CD4-positive, alpha-beta T cell (primary cell): Measurements from ENCODE around the gene SUCO. TPM values are rescaled to one million over a fixed set of nuclear protein-coding genes. Genes with fewer than 3 reads are reported as not detected.
A peak's percentile ranks its signal among the peaks of the same experiment; 100 is the strongest.

Source experiments
- ATAC-seq: fragments of 200-7000 bp; cut with Tn5 transposase; one replicate; pipeline ENCODE4 v1.10.0; 2022; ENCODE audit warnings: mild to moderate bottlenecking; ENCODE audit not compliant: poor library complexity
- CTCF ChIA-PET: fragments of 350-600 bp; sonication (Branson Sonifier 250); formaldehyde crosslinking; loops from one replicate; lab custom pipeline; 2021; ENCODE audit warnings: antibody characterized with exemption, inconsistent platforms; lab: Charles Lee
- POLR2A ChIA-PET: fragments of 350-600 bp; sonication (Branson Sonifier 250); formaldehyde crosslinking; loops from one replicate; lab custom pipeline; 2021; ENCODE audit warnings: antibody characterized with exemption, inconsistent platforms; lab: Charles Lee
- DNase-seq, 14 experiments: peaks; one replicate each; pipeline ENCODE4 v3.0.0-alpha.2; 2013 to 2020; ENCODE audit warnings: mixed read lengths in 2 of 14
- H3K27ac ChIP-seq, 2 donors: one replicate each; pipeline versions ENCODE4 v1.5.1 to v1.7.0; 2013; ENCODE audit warnings: low read length in 2 of 2, low read depth in 1 of 2, mild to moderate bottlenecking in 1 of 2
- H3K27me3 ChIP-seq, 2 experiments: 1 replicate in 1 of 2; 2 replicates in 1 of 2; pipeline versions ENCODE4 v1.6.1 to v1.7.0; 2013; ENCODE audit warnings: low read length in 2 of 2, control low read depth in 1 of 2, mild to moderate bottlenecking in 1 of 2, moderate library complexity in 1 of 2; ENCODE audit not compliant: insufficient read depth in 2 of 2, control insufficient read depth in 1 of 2
- H3K36me3 ChIP-seq: one replicate; pipeline ENCODE4 v1.6.1; 2013; ENCODE audit warnings: low read length, control low read depth; ENCODE audit not compliant: insufficient read depth
- H3K4me1 ChIP-seq: one replicate; pipeline ENCODE4 v1.6.1; 2013; ENCODE audit warnings: low read length, control low read depth; ENCODE audit not compliant: insufficient read depth
- H3K4me3 ChIP-seq: one replicate; pipeline ENCODE4 v1.5.1; 2013; ENCODE audit warnings: mild to moderate bottlenecking, low read length, moderate library complexity
- H3K9me3 ChIP-seq, 2 experiments: 1 replicate in 1 of 2; 2 replicates in 1 of 2; pipeline versions ENCODE4 v1.6.1 to v1.7.0; 2013; ENCODE audit warnings: low read length in 2 of 2, mild to moderate bottlenecking in 2 of 2, control low read depth in 1 of 2, moderate library complexity in 1 of 2; ENCODE audit not compliant: control insufficient read depth in 1 of 2, insufficient read depth in 1 of 2
- H3K27ac Mint-ChIP-seq: one replicate; pipeline ENCODE4 v1.8.0; 2020; ENCODE audit warnings: mixed read lengths
- H3K27me3 Mint-ChIP-seq: one replicate; pipeline ENCODE4 v1.8.0; 2021; ENCODE audit warnings: mixed read lengths
- H3K36me3 Mint-ChIP-seq: one replicate; pipeline ENCODE4 v1.8.0; 2021; ENCODE audit warnings: low read depth, mixed read lengths
- H3K4me1 Mint-ChIP-seq: one replicate; pipeline ENCODE4 v1.8.0; 2021; ENCODE audit warnings: low read depth, mixed read lengths
- H3K4me3 Mint-ChIP-seq: one replicate; pipeline ENCODE4 v1.8.0; 2020; ENCODE audit warnings: mild to moderate bottlenecking, mixed read lengths
- H3K9me3 Mint-ChIP-seq: one replicate; pipeline ENCODE4 v1.8.0; 2020; ENCODE audit warnings: mixed read lengths
- CTCF ChIP-seq: fragments of 200-600 bp; IDR thresholded peaks from one replicate; pipeline ENCODE4 v1.8.0; 2022; ENCODE audit warnings: antibody characterized with exemption, mild to moderate bottlenecking
- intact Hi-C, 2 experiments: fragments of 100-400 bp; cut with DNase I in 1 of 2; cut with micrococcal nuclease in 1 of 2; formaldehyde crosslinking; loops; one replicate each; pipeline versions ENCODE4 v1.15.1 to v1.9.0; 2023 to 2025; cut with DNase I, micrococcal nuclease
- total RNA-seq, 174 experiments: library from RNA in 2 of 174; stranded (reverse) in 2 of 174; gene quantifications; one replicate each; pipeline ENCODE4 v1.2.3 and lab custom pipeline; 2021 to 2026

The SUCO gene
- total RNA-seq, 2 experiments from 2014 or later = 93.1 to 104 TPM

GRCh38 chr1:172533513-172534151 is 682 bp downstream of the SUCO start:
- ChIA-PET POLR2A (interaction anchor here (0.7 to 1.8 kb wide), 24 partner anchors 11 to 1625 kb away, joined by 3 to 28 read pairs (median 5); partner anchors contain the start of genes GAS5, KLHL20, METTL13 and PRDX6), CTCF (no interaction called here)
- peaks cover 7% of the 10 kb centered on the region for H3K4me1 ChIP-seq
- Mint-ChIP-seq H3K9me3 (no peaks in the 10 kb centered on the region), H3K36me3 (peaks cover 19% of the 10 kb centered on the region), H3K4me1 (peaks cover 56% of the 10 kb centered on the region), H3K27me3 (peaks cover 5% of the 10 kb centered on the region), H3K27ac (peak overlapping the region; percentile 99), H3K4me3 (peak overlapping the region; percentile 99)
- ATAC-seq = peak; percentile 1
- no peaks in the 10 kb centered on the region for H3K36me3 ChIP-seq
- no peak for TF ChIP-seq CTCF
- H3K27me3 ChIP-seq = peaks cover 0 to 2% of the 10 kb centered on the region in 2 experiments
- H3K9me3 ChIP-seq = no peaks in the 10 kb centered on the region
- intact Hi-C loops = loop anchor here (1.0 to 10.0 kb wide), 12 partner anchors 91 to 1631 kb away; partner anchors contain the start of genes METTL13 (in 2 of the 2), PIGC (in 2 of the 2), CENPL (in 1 of the 2) and DARS2 (in 1 of the 2)
- peak overlapping the region; percentile 89 for H3K4me3 ChIP-seq
- peak in 12 of 14 experiments; percentile 5 to 73 (median 18) for DNase-seq
- peak overlapping the region; percentile 97 to 99 for H3K27ac ChIP-seq

- H3K36me3 ChIP-seq = no peaks in the 10 kb centered on the region
- no peak for DNase-seq
- H3K4me1 ChIP-seq = peaks cover 7% of the 10 kb centered on the region
- H3K9me3 Mint-ChIP-seq = no peaks in the 10 kb centered on the region
- H3K27me3 ChIP-seq = no peaks in the 10 kb centered on the region
- H3K36me3 Mint-ChIP-seq = peaks cover 19% of the 10 kb centered on the region
- no peak for TF ChIP-seq CTCF
- H3K27ac Mint-ChIP-seq = no peak overlapping the region
- no peak overlapping the region for H3K27ac ChIP-seq
- POLR2A ChIA-PET = interaction anchor here (0.6 kb wide), 1 partner anchor 68 kb away, joined by 3 read pairs; no protein-coding TSS in a partner anchor
- H3K27me3 Mint-ChIP-seq = no peaks in the 10 kb centered on the region
- H3K4me3 Mint-ChIP-seq = peak overlapping the region; percentile 21
- no peak overlapping the region for H3K4me3 ChIP-seq
- H3K4me1 Mint-ChIP-seq = peaks cover 77% of the 10 kb centered on the region
- intact Hi-C loops = loop anchor here (2.0 to 10.0 kb wide), 5 partner anchors 19 to 1629 kb away; partner anchors contain the start of gene KLHL20 (in 1 of the 2)
- CTCF ChIA-PET = interaction anchor here (1.9 kb wide), 1 partner anchor 8 kb away, joined by 5 read pairs; no protein-coding TSS in a partner anchor
- ATAC-seq = no peak
- no peaks in the 10 kb centered on the region for H3K9me3 ChIP-seq
Observed at GRCh38 chr1:172536256-172536655, 3.3 kb downstream of the SUCO start.

GRCh38 chr1:172537366-172537765 is 4.4 kb downstream of the SUCO start:
- no peak for DNase-seq
- Mint-ChIP-seq H3K4me1 (peaks cover 79% of the 10 kb centered on the region), H3K9me3 (no peaks in the 10 kb centered on the region), H3K4me3 (peak overlapping the region; percentile 18), H3K27ac (no peak overlapping the region), H3K36me3 (peaks cover 12% of the 10 kb centered on the region), H3K27me3 (no peaks in the 10 kb centered on the region)
- H3K9me3 ChIP-seq = no peaks in the 10 kb centered on the region
- H3K4me1 ChIP-seq = peaks cover 10% of the 10 kb centered on the region
- intact Hi-C loops = loop anchor here (2.0 to 10.0 kb wide), 5 partner anchors 17 to 1627 kb away; partner anchors contain the start of gene KLHL20 (in 1 of the 2)
- ChIA-PET CTCF (no interaction called here), POLR2A (interaction anchor here (0.5 to 0.9 kb wide), 2 partner anchors 11 to 31 kb away, joined by 3 to 8 read pairs; no protein-coding TSS in a partner anchor)
- no peaks in the 10 kb centered on the region for H3K36me3 ChIP-seq
- TF ChIP-seq CTCF = no peak
- no peak for ATAC-seq
- H3K27me3 ChIP-seq = no peaks in the 10 kb centered on the region
- no peak overlapping the region for H3K4me3 ChIP-seq
- H3K27ac ChIP-seq = no peak overlapping the region
